Measurements from ENCODE around the gene FAAP20. TPM values are rescaled to one million over a fixed set of nuclear protein-coding genes. Genes with fewer than 3 reads are reported as not detected.

FAAP20 gene
- total and polyA plus RNA-seq, 2 donors (not counting 3 experiments of a cell fraction or from before 2014, with no cell fraction given): 31.5 to 62.6 TPM

- Histone ChIP-seq H3K27me3 (ENCODE audit: control insufficient read depth in 2 of 2, insufficient read depth in 2 of 2, low read length in 2 of 2) (no peaks in the 10 kb centered on the region), H2AFZ (ENCODE audit: low read depth, low read length) (peak overlapping the region; percentile 59), H3K36me3 (ENCODE audit: control insufficient read depth in 2 of 2, extremely low read depth in 1 of 2, insufficient read depth in 2 of 2, low read length in 2 of 2) (no peaks in the 10 kb centered on the region), H3K9ac (replicated peaks; ENCODE audit: extremely low read depth, insufficient read depth, low read length) (peak overlapping the region; percentile 99), H3K9me1 (replicated peaks; ENCODE audit: control insufficient read depth, extremely low read depth, insufficient read depth, low read length) (no peaks in the 10 kb centered on the region), H3K4me2 (ENCODE audit: insufficient read depth, low read length) (peak overlapping the region; percentile 61), H3K27ac (ENCODE audit: insufficient read depth, low read depth, low read length) (peak overlapping the region; percentile 98), H3K79me2 (ENCODE audit: control insufficient read depth, insufficient read depth, low read length) (peaks cover 42% of the 10 kb centered on the region), H3K4me3 (replicated peaks in 1 of 3; ENCODE audit: insufficient read depth in 1 of 3, low read depth in 1 of 3, low read length in 3 of 3) (peak overlapping the region in 2 of 3 experiments; percentile 63 to 95), H3K4me1 (ENCODE audit: control insufficient read depth, extremely low read depth, insufficient read depth, low read length) (peaks cover 20% of the 10 kb centered on the region), H4K20me1 (replicated peaks; ENCODE audit: control insufficient read depth, extremely low read depth, insufficient read depth, low read length) (no peaks in the 10 kb centered on the region), H3K9me3 (replicated peaks; ENCODE audit: control insufficient read depth, insufficient read depth, low read length) (no peaks in the 10 kb centered on the region)
- FAIRE-seq: peak; percentile 97
- TF ChIP-seq POLR2A (IDR thresholded peaks at IDR 0.05; ENCODE audit: low read depth, low read length) (peak; percentile 16), GATA2 (IDR thresholded peaks at IDR 0.05; ENCODE audit: insufficient read depth, insufficient read length, low read depth, low read length) (no peak), MYC (IDR thresholded peaks at IDR 0.05; ENCODE audit: low read depth, low read length) (no peak)
- dilution Hi-C loops (cut with MboI; ENCODE audit: extremely low pct_ligation_motif_present, low sequenced_read_pairs): no loop called here
- intact Hi-C loops (cut with micrococcal nuclease): loop anchor here (1.0 kb wide), 3 partner anchors 15 to 32 kb away; no protein-coding TSS in a partner anchor
- peak; percentile 92 for DNase-seq (ENCODE audit: low read depth, low spot score)
- POLR2A ChIA-PET: interaction anchor here (0.5 to 1.5 kb wide), 13 partner anchors 14 to 164 kb away, joined by 3 to 17 read pairs (median 5); partner anchors contain the start of genes MORN1 and RER1
- CTCF ChIA-PET: interaction anchor here (1.0 to 3.4 kb wide), 6 partner anchors 20 to 154 kb away, joined by 3 to 34 read pairs (median 7); partner anchors contain the start of gene FAAP20
- BruUV-seq (replicated peaks): TSS peak; percentile 69
Measured at GRCh38 chr1:2227346-2228156, 33.0 kb upstream of the FAAP20 start.

GRCh38 chr1:2226525-2227345 lies 32.2 kb upstream of the FAAP20 start:
- H3K79me2 ChIP-seq (ENCODE audit: control insufficient read depth, insufficient read depth, low read length): peaks cover 34% of the 10 kb centered on the region
- H3K9me3 ChIP-seq (replicated peaks; ENCODE audit: control insufficient read depth, insufficient read depth, low read length): no peaks in the 10 kb centered on the region
- FAIRE-seq (no peak), DNase-seq (ENCODE audit: low read depth, low spot score) (no peak)
- ChIA-PET POLR2A (interaction anchor here (0.7 to 1.5 kb wide), 4 partner anchors 28 to 165 kb away, joined by 3 to 5 read pairs (median 3); partner anchors contain the start of genes MORN1 and RER1), CTCF (interaction anchor here (2.2 kb wide), 1 partner anchor 155 kb away, joined by 10 read pairs; no protein-coding TSS in a partner anchor)
- dilution Hi-C loops (cut with MboI; ENCODE audit: extremely low pct_ligation_motif_present, low sequenced_read_pairs): no loop called here
- H3K36me3 ChIP-seq (ENCODE audit: control insufficient read depth in 2 of 2, extremely low read depth in 1 of 2, insufficient read depth in 2 of 2, low read length in 2 of 2): no peaks in the 10 kb centered on the region
- peaks cover 11% of the 10 kb centered on the region for H3K4me1 ChIP-seq (ENCODE audit: control insufficient read depth, extremely low read depth, insufficient read depth, low read length)
- BruUV-seq (replicated peaks): no TSS peak
- H3K27me3 ChIP-seq (ENCODE audit: control insufficient read depth in 2 of 2, insufficient read depth in 2 of 2, low read length in 2 of 2): no peaks in the 10 kb centered on the region
- H3K9me1 ChIP-seq (replicated peaks; ENCODE audit: control insufficient read depth, extremely low read depth, insufficient read depth, low read length): no peaks in the 10 kb centered on the region
- H2AFZ ChIP-seq (ENCODE audit: low read depth, low read length): peak overlapping the region; percentile 59
- H3K4me2 ChIP-seq (ENCODE audit: insufficient read depth, low read length): peak overlapping the region; percentile 61
- no peaks in the 10 kb centered on the region for H4K20me1 ChIP-seq (replicated peaks; ENCODE audit: control insufficient read depth, extremely low read depth, insufficient read depth, low read length)
- peak overlapping the region; percentile 98 for H3K27ac ChIP-seq (ENCODE audit: insufficient read depth, low read depth, low read length)
- peak overlapping the region in 2 of 3 experiments; percentile 63 to 95 for H3K4me3 ChIP-seq (replicated peaks in 1 of 3; ENCODE audit: insufficient read depth in 1 of 3, low read depth in 1 of 3, low read length in 3 of 3)
- H3K9ac ChIP-seq (replicated peaks; ENCODE audit: extremely low read depth, insufficient read depth, low read length): peak overlapping the region; percentile 99
- TF ChIP-seq MAX (IDR thresholded peaks at IDR 0.05; ENCODE audit: insufficient read depth, insufficient read length) (no peak), POLR2A (IDR thresholded peaks at IDR 0.05; ENCODE audit: low read depth, low read length) (peak; percentile 31)
- intact Hi-C loops (cut with micrococcal nuclease): loop anchor here (1.0 kb wide), 3 partner anchors 14 to 31 kb away; no protein-coding TSS in a partner anchor
